CD8-positive, alpha-beta memory T cell (primary cell): ENCODE measurements around the gene TCHP. TPM values are rescaled to one million over a fixed set of nuclear protein-coding genes. Genes with fewer than 3 reads are reported as not detected.
"Not testable (repeated sequence)": the region's sequence is repeated elsewhere in the genome, so short reads cannot be mapped to it uniquely, and the experiment has no call there.

Experiments
- CTCF ChIA-PET: fragments of 350-600 bp; sonication (Branson Sonifier 250); formaldehyde crosslinking; loops from one replicate; lab custom pipeline; 2021; ENCODE audit warnings: antibody characterized with exemption; lab: Charles Lee
- POLR2A ChIA-PET: fragments of 350-600 bp; sonication (Branson Sonifier 250); formaldehyde crosslinking; loops from one replicate; lab custom pipeline; 2021; ENCODE audit warnings: antibody characterized with exemption; lab: Charles Lee
- DNase-seq, 5 donors: peaks; one replicate each; pipeline versions ENCODE4 v3.0.0 to v3.0.0-alpha.2; 2020 to 2022; ENCODE audit warnings: mixed read lengths in 1 of 5
- H3K27ac ChIP-seq: one replicate; pipeline ENCODE4 v1.7.0; 2013; ENCODE audit warnings: low read depth, mild to moderate bottlenecking, low read length, moderate library complexity
- H3K27me3 ChIP-seq: 2 replicates; pipeline ENCODE4 v1.7.0; 2013; ENCODE audit warnings: low read length, mild to moderate bottlenecking; ENCODE audit not compliant: insufficient read depth, poor library complexity, severe bottlenecking
- H3K36me3 ChIP-seq: 2 replicates; pipeline ENCODE4 v1.7.0; 2013; ENCODE audit warnings: mild to moderate bottlenecking, low read length, moderate library complexity; ENCODE audit not compliant: insufficient read depth
- H3K4me1 ChIP-seq: 2 replicates; pipeline ENCODE4 v1.7.0; 2013; ENCODE audit warnings: mild to moderate bottlenecking, low read length, moderate library complexity; ENCODE audit not compliant: insufficient read depth
- H3K4me3 ChIP-seq: 2 replicates; pipeline ENCODE4 v1.7.0; 2013; ENCODE audit warnings: mild to moderate bottlenecking, low read length
- H3K9me3 ChIP-seq: 2 replicates; pipeline ENCODE4 v1.7.0; 2013; ENCODE audit warnings: mild to moderate bottlenecking, low read length
- H3K27ac Mint-ChIP-seq, 8 donors: one replicate each; pipeline ENCODE4 v1.8.0; 2020 to 2021; ENCODE audit warnings: mixed read lengths in 8 of 8, mild to moderate bottlenecking in 6 of 8, inconsistent platforms in 3 of 8, moderate library complexity in 3 of 8
- H3K27me3 Mint-ChIP-seq, 2 donors: one replicate each; pipeline ENCODE4 v1.8.0; 2020 to 2021; ENCODE audit warnings: mixed read lengths in 2 of 2, mild to moderate bottlenecking in 1 of 2, moderate library complexity in 1 of 2
- H3K36me3 Mint-ChIP-seq, 3 donors: one replicate each; pipeline ENCODE4 v1.8.0; 2020 to 2021; ENCODE audit warnings: mixed read lengths in 3 of 3, inconsistent platforms in 1 of 3, mild to moderate bottlenecking in 1 of 3
- H3K4me1 Mint-ChIP-seq, 3 donors: one replicate each; pipeline ENCODE4 v1.8.0; 2020 to 2021; ENCODE audit warnings: mixed read lengths in 3 of 3, inconsistent platforms in 1 of 3, mild to moderate bottlenecking in 1 of 3
- H3K4me3 Mint-ChIP-seq, 7 donors: one replicate each; pipeline ENCODE4 v1.8.0; 2020 to 2021; ENCODE audit warnings: mixed read lengths in 7 of 7, mild to moderate bottlenecking in 6 of 7, moderate library complexity in 4 of 7, inconsistent platforms in 2 of 7
- H3K9me3 Mint-ChIP-seq, 5 donors: one replicate each; pipeline ENCODE4 v1.8.0; 2020 to 2022; ENCODE audit warnings: mixed read lengths in 5 of 5, mild to moderate bottlenecking in 3 of 5, moderate library complexity in 2 of 5, inconsistent platforms in 1 of 5
- polyA plus RNA-seq: library from polyadenylated mRNA; unstranded; fragments of 300-500 nt; fragmentation: Illumina TruSeq; gene quantifications from one replicate; pipeline ENCODE4 v1.2.3, GENCODE V29; 2021
- total RNA-seq, 2 experiments: library from RNA; stranded (reverse); gene quantifications; one replicate each; pipeline ENCODE4 v1.2.3, GENCODE V29; 2021

The TCHP gene
- total and polyA plus RNA-seq, 3 experiments from 2014 or later: 18.6 to 28.3 (median 27.7) TPM

- Histone ChIP-seq H3K36me3 (no peaks in the 10 kb centered on the region), H3K4me3 (no peak overlapping the region), H3K27ac (no peak overlapping the region), H3K4me1 (no peaks in the 10 kb centered on the region), H3K9me3 (no peaks in the 10 kb centered on the region), H3K27me3 (no peaks in the 10 kb centered on the region)
- CTCF ChIA-PET: interaction anchor here (1.1 kb wide), 1 partner anchor 23 kb away, joined by 4 read pairs; the partner anchor contains the start of gene TCHP
- H3K36me3 Mint-ChIP-seq: peaks cover 0 to 50% (median 16%) of the 10 kb centered on the region in 3 donors
- POLR2A ChIA-PET: no interaction called here
- peaks cover 3 to 4% (median 3%) of the 10 kb centered on the region in 3 donors for H3K4me1 Mint-ChIP-seq
- no peaks in the 10 kb centered on the region for H3K9me3 Mint-ChIP-seq
- H3K27me3 Mint-ChIP-seq: no peaks in the 10 kb centered on the region
- H3K4me3 Mint-ChIP-seq: no peak overlapping the region
- peak overlapping the region in 4 of 8 donors; percentile 22 to 88 (median 71) for H3K27ac Mint-ChIP-seq
- no peak for DNase-seq
Observed at GRCh38 chr12:109923481-109924245, 23.6 kb downstream of the TCHP start.

GRCh38 chr12:109925185-109925840 lies 25.2 kb downstream of the TCHP start:
- Histone ChIP-seq H3K4me1 (no peaks in the 10 kb centered on the region), H3K27ac (no peak overlapping the region), H3K36me3 (peaks cover 3% of the 10 kb centered on the region), H3K9me3 (no peaks in the 10 kb centered on the region), H3K27me3 (no peaks in the 10 kb centered on the region), H3K4me3 (no peak overlapping the region)
- no peaks in the 10 kb centered on the region for H3K9me3 Mint-ChIP-seq
- peaks cover 0 to 44% (median 15%) of the 10 kb centered on the region in 3 donors for H3K36me3 Mint-ChIP-seq
- ChIA-PET CTCF (interaction anchor here (1.2 to 1.3 kb wide), 2 partner anchors 43 to 58 kb away, joined by 3 to 4 read pairs; no protein-coding TSS in a partner anchor), POLR2A (no interaction called here)
- DNase-seq: no peak
- peaks cover 3 to 4% (median 3%) of the 10 kb centered on the region in 3 donors for H3K4me1 Mint-ChIP-seq
- no peaks in the 10 kb centered on the region for H3K27me3 Mint-ChIP-seq
- peak overlapping the region in 3 of 8 donors; percentile 66 to 78 (median 73) for H3K27ac Mint-ChIP-seq
- peak overlapping the region in 1 of 7 donors; percentile 65 for H3K4me3 Mint-ChIP-seq

DNA sequence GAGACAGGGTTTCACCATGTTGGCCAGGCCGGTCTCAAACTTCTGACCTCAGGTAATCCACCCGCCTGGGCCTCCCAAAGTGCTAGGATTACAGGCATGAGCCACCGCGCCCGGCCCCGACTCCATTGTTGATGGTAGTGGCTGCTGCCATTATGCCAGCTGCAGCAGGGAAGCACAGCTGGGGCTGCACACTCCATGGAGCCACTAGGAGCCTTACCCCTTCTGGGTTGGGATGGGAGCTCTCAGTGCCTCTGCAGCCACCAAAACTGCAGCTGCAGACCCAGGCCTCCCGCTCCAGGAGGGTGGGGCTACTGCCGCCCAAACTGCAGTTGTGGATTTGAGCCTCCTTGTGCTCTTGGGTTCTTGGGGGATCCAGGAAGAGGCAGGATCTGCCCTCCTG lies 25.9 kb downstream of the TCHP start:
- peaks cover 9% of the 10 kb centered on the region for H3K36me3 ChIP-seq
- Mint-ChIP-seq H3K4me3 (no peak overlapping the region), H3K27me3 (no peaks in the 10 kb centered on the region), H3K27ac (no peak overlapping the region), H3K4me1 (peaks cover 3 to 4% (median 3%) of the 10 kb centered on the region in 3 donors), H3K36me3 (peaks cover 0 to 43% (median 9%) of the 10 kb centered on the region in 3 donors), H3K9me3 (no peaks in the 10 kb centered on the region)
- no peaks in the 10 kb centered on the region for H3K27me3 ChIP-seq
- no peak for DNase-seq
- no peak overlapping the region for H3K27ac ChIP-seq
- ChIA-PET CTCF (interaction anchor here (1.2 to 1.3 kb wide), 2 partner anchors 44 to 58 kb away, joined by 3 to 4 read pairs; no protein-coding TSS in a partner anchor), POLR2A (no interaction called here)
- H3K4me1 ChIP-seq: no peaks in the 10 kb centered on the region
- H3K4me3 ChIP-seq: no peak overlapping the region
- H3K9me3 ChIP-seq: no peaks in the 10 kb centered on the region

GRCh38 chr12:109926488-109927210 lies 26.6 kb downstream of the TCHP start:
- Histone ChIP-seq H3K27me3 (no peaks in the 10 kb centered on the region), H3K36me3 (peaks cover 15% of the 10 kb centered on the region), H3K9me3 (no peaks in the 10 kb centered on the region), H3K4me3 (no peak overlapping the region), H3K4me1 (no peaks in the 10 kb centered on the region), H3K27ac (no peak overlapping the region)
- peaks cover 0 to 2% of the 10 kb centered on the region in 2 donors for H3K27me3 Mint-ChIP-seq
- H3K4me3 Mint-ChIP-seq: no peak overlapping the region
- peaks cover 3 to 4% (median 3%) of the 10 kb centered on the region in 3 donors for H3K4me1 Mint-ChIP-seq
- ChIA-PET CTCF (interaction anchor here (1.2 to 1.3 kb wide), 2 partner anchors 45 to 59 kb away, joined by 3 to 4 read pairs; no protein-coding TSS in a partner anchor), POLR2A (interaction anchor here (0.6 kb wide), 1 partner anchor 14 kb away, joined by 3 read pairs; no protein-coding TSS in a partner anchor)
- peaks cover 0 to 45% (median 7%) of the 10 kb centered on the region in 3 donors for H3K36me3 Mint-ChIP-seq
- H3K27ac Mint-ChIP-seq: no peak overlapping the region
- DNase-seq: no peak
- H3K9me3 Mint-ChIP-seq: no peaks in the 10 kb centered on the region

DNA sequence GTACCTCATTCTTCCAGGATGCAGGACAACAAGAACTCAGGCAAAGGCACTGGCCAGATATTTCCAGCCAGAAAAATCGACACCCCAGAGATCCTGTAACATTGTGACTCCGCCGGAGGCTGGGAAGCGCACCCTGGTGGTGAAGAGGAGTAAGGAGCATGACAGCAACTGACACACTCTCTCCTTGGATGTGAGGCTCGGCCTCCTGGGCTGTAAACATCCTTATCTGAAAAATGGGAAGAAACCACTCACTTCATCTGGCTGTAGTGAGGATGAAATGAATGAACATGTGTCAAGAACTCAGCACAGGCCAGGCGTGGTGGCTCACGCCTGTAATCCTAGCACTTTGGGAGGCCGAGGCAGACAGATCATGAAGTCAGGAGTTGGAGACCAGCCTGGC lies 27.5 kb downstream of the TCHP start:
- ChIA-PET POLR2A (interaction anchor here (0.6 kb wide), 1 partner anchor 13 kb away, joined by 3 read pairs; no protein-coding TSS in a partner anchor), CTCF (interaction anchor here (0.8 to 1.7 kb wide), 4 partner anchors 12 to 73 kb away, joined by 3 to 8 read pairs (median 5); no protein-coding TSS in a partner anchor)
- H3K4me3 Mint-ChIP-seq: no peak overlapping the region
- peaks cover 0 to 49% (median 15%) of the 10 kb centered on the region in 3 donors for H3K36me3 Mint-ChIP-seq
- Histone ChIP-seq H3K4me1 (no peaks in the 10 kb centered on the region), H3K27ac (no peak overlapping the region), H3K27me3 (no peaks in the 10 kb centered on the region), H3K9me3 (no peaks in the 10 kb centered on the region), H3K36me3 (peaks cover 24% of the 10 kb centered on the region), H3K4me3 (no peak overlapping the region)
- peaks cover 3 to 4% (median 3%) of the 10 kb centered on the region in 3 donors for H3K4me1 Mint-ChIP-seq
- peak overlapping the region in 6 of 8 donors; percentile 15 to 73 (median 61) for H3K27ac Mint-ChIP-seq
- peak; percentile 6 to 62 (median 20) for DNase-seq
- no peaks in the 10 kb centered on the region for H3K9me3 Mint-ChIP-seq
- peaks cover 0 to 2% of the 10 kb centered on the region in 2 donors for H3K27me3 Mint-ChIP-seq

DNA sequence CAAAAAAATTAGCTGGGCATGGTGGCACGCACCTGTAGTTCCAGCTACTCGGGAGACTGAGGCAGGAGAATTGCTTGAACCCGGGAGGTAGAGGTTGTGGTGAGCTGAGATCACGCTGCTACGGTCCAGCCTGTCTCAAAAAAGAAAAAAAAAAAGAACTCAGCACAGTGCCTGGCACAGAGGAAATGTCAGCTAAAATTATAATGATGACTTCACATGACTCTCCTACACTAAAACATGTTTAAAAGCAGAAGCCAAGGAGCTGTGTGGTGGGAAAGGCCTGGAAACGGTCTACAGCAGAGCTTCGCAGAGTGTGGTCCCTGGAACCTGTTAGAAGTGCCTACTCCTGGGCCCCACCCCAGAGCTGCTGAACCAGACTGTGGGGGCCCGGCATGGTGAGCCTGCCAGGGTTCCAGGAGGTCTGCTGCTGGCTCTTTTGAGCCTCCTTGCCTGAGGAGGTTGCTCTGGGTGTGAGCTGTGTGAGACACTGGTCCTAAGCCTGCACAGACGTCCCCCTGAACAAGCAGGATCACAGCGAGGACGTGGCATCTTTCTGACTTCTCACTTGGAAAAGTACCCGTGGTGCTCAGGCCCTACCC lies 28.1 kb downstream of the TCHP start:
- H3K4me3 ChIP-seq: no peak overlapping the region
- H3K4me1 Mint-ChIP-seq: peaks cover 3 to 4% (median 3%) of the 10 kb centered on the region in 3 donors
- no peaks in the 10 kb centered on the region for H3K4me1 ChIP-seq
- ChIA-PET POLR2A (interaction anchor here (0.6 kb wide), 1 partner anchor 318 kb away, joined by 3 read pairs; no protein-coding TSS in a partner anchor), CTCF (interaction anchor here (0.8 to 1.7 kb wide), 4 partner anchors 12 to 74 kb away, joined by 3 to 8 read pairs (median 5); no protein-coding TSS in a partner anchor)
- H3K27ac Mint-ChIP-seq: peak overlapping the region in 4 of 8 donors; percentile 15 to 69 (median 38)
- H3K27ac ChIP-seq: no peak overlapping the region
- H3K27me3 ChIP-seq: no peaks in the 10 kb centered on the region
- H3K27me3 Mint-ChIP-seq: peaks cover 0 to 2% of the 10 kb centered on the region in 2 donors
- peaks cover 30% of the 10 kb centered on the region for H3K36me3 ChIP-seq
- H3K9me3 Mint-ChIP-seq: no peaks in the 10 kb centered on the region
- H3K36me3 Mint-ChIP-seq: peaks cover 0 to 53% (median 15%) of the 10 kb centered on the region in 3 donors
- no peaks in the 10 kb centered on the region for H3K9me3 ChIP-seq
- DNase-seq: no peak
- H3K4me3 Mint-ChIP-seq: no peak overlapping the region

- H3K4me1 ChIP-seq, H3K27me3 Mint-ChIP-seq, H3K4me3 Mint-ChIP-seq, H3K4me3 ChIP-seq, H3K27ac ChIP-seq, H3K9me3 ChIP-seq, H3K9me3 Mint-ChIP-seq, POLR2A ChIA-PET, H3K27me3 ChIP-seq, H3K4me1 Mint-ChIP-seq, DNase-seq: not testable (repeated sequence)
- CTCF ChIA-PET: interaction anchor here (1.7 kb wide), 3 partner anchors 28 to 75 kb away, joined by 3 to 8 read pairs (median 6); no protein-coding TSS in a partner anchor
- H3K27ac Mint-ChIP-seq: peak overlapping the region in 1 of 8 donors; percentile 44
- H3K36me3 Mint-ChIP-seq: peaks cover 5 to 59% (median 19%) of the 10 kb centered on the region in 3 donors
- peaks cover 38% of the 10 kb centered on the region for H3K36me3 ChIP-seq
Observed at GRCh38 chr12:109929326-109929725, 29.3 kb downstream of the TCHP start.
